Neuronal stem cell (in vitro differentiated cells): ENCODE results near the gene POFUT2.

Experiments used
- DNase-seq: peaks from one replicate; pipeline ENCODE4 v3.0.0-alpha.2; 2013; ENCODE audit warnings: low spot score
- H2AFZ ChIP-seq: one replicate; pipeline ENCODE4 v1.6.1; 2013; ENCODE audit warnings: mild to moderate bottlenecking, low read length, inconsistent platforms
- H2AK5ac ChIP-seq: 2 replicates; pipeline ENCODE4 v1.6.1; 2013; ENCODE audit warnings: low read depth, mild to moderate bottlenecking, inconsistent platforms, low read length, moderate library complexity, mixed read lengths
- H2BK120ac ChIP-seq: 2 replicates; pipeline ENCODE4 v1.6.1; 2013; ENCODE audit warnings: low read depth, mild to moderate bottlenecking, inconsistent platforms, low read length, moderate library complexity, mixed read lengths
- H2BK12ac ChIP-seq: one replicate; pipeline ENCODE4 v1.6.1; 2013; ENCODE audit warnings: low read length, inconsistent platforms
- H2BK15ac ChIP-seq: 2 replicates; pipeline ENCODE4 v1.6.1; 2013; ENCODE audit warnings: mild to moderate bottlenecking, low read length, inconsistent platforms, mixed read lengths
- H2BK5ac ChIP-seq: one replicate; pipeline ENCODE4 v1.6.1; 2013; ENCODE audit warnings: inconsistent platforms, mild to moderate bottlenecking, low read length, moderate library complexity
- H3K14ac ChIP-seq: one replicate; pipeline ENCODE4 v1.6.1; 2013; ENCODE audit warnings: low read length, inconsistent platforms
- H3K18ac ChIP-seq: 2 replicates; pipeline ENCODE4 v1.6.1; 2013; ENCODE audit warnings: low read length, inconsistent platforms
- H3K23ac ChIP-seq: 2 replicates; pipeline ENCODE4 v1.6.1; 2013; ENCODE audit warnings: low read depth, mild to moderate bottlenecking, mixed read lengths, low read length, inconsistent platforms; ENCODE audit not compliant: poor library complexity
- H3K27ac ChIP-seq: replicated peaks from 3 replicates; pipeline ENCODE4 v1.5.1; 2013; ENCODE audit warnings: low read length, inconsistent platforms
- H3K27me3 ChIP-seq, 3 experiments: 2 replicates each; pipeline ENCODE4 v1.6.1; 2013; ENCODE audit warnings: low read length in 3 of 3, mild to moderate bottlenecking in 2 of 3, inconsistent platforms in 1 of 3, low read depth in 1 of 3, mixed read lengths in 1 of 3, moderate library complexity in 1 of 3; ENCODE audit not compliant: control insufficient read depth in 3 of 3, insufficient read depth in 3 of 3
- H3K36me3 ChIP-seq, 2 donors: replicated peaks in 1 of 2; 2 replicates each; pipeline ENCODE4 v1.6.1; 2013; ENCODE audit warnings: low read length in 2 of 2; ENCODE audit not compliant: control insufficient read depth in 2 of 2, insufficient read depth in 2 of 2
- H3K4ac ChIP-seq: 2 replicates; pipeline ENCODE4 v1.6.1; 2013; ENCODE audit warnings: inconsistent platforms, mild to moderate bottlenecking, low read length, moderate library complexity
- H3K4me1 ChIP-seq, 2 donors: 1 replicate in 1 of 2; 2 replicates in 1 of 2; pipeline ENCODE4 v1.6.1; 2013; ENCODE audit warnings: low read length in 2 of 2, low read depth in 1 of 2; ENCODE audit not compliant: control insufficient read depth in 2 of 2, insufficient read depth in 1 of 2
- H3K4me2 ChIP-seq: one replicate; pipeline ENCODE4 v1.6.1; 2013; ENCODE audit warnings: mild to moderate bottlenecking, low read length, inconsistent platforms; ENCODE audit not compliant: insufficient read depth, poor library complexity, severe bottlenecking
- H3K4me3 ChIP-seq, 2 donors: 2 replicates each; pipeline ENCODE4 v1.5.1; 2013; ENCODE audit warnings: low read length in 2 of 2, mild to moderate bottlenecking in 2 of 2, inconsistent platforms in 1 of 2, moderate library complexity in 1 of 2
- H3K79me1 ChIP-seq: one replicate; pipeline ENCODE4 v1.6.1; 2013; ENCODE audit warnings: low read depth, mild to moderate bottlenecking, inconsistent platforms, low read length, moderate library complexity
- H3K9ac ChIP-seq: one replicate; pipeline ENCODE4 v1.6.1; 2013; ENCODE audit warnings: mild to moderate bottlenecking, low read depth, low read length, inconsistent platforms; ENCODE audit not compliant: poor library complexity
- H3K9me3 ChIP-seq, 2 donors: replicated peaks in 1 of 2; 2 replicates each; pipeline versions ENCODE3 to v1.6.1; 2013; ENCODE audit warnings: low read length in 2 of 2, mild to moderate bottlenecking in 2 of 2, inconsistent platforms in 1 of 2, low read depth in 1 of 2, mixed read lengths in 1 of 2, moderate library complexity in 1 of 2; ENCODE audit not compliant: control insufficient read depth in 2 of 2, insufficient read depth in 1 of 2
- H4K8ac ChIP-seq: one replicate; pipeline ENCODE4 v1.6.1; 2013; ENCODE audit warnings: low read depth, mild to moderate bottlenecking, inconsistent platforms, low read length, moderate library complexity
- H4K91ac ChIP-seq: one replicate; pipeline ENCODE4 v1.6.1; 2013; ENCODE audit warnings: low read length, low read depth, mild to moderate bottlenecking, inconsistent platforms; ENCODE audit not compliant: poor library complexity
- WGBS, 2 donors: extraction: QIAGEN DNeasy Blood & Tissue Kit; methylation state at CpG; one replicate each; pipeline ENCODE4 v1.1.7; 2013; ENCODE audit warnings: missing lambda C conversion rate in 2 of 2, mixed read lengths in 1 of 2; ENCODE audit not compliant: insufficient read length in 2 of 2, insufficient replicate concordance in 1 of 2; ENCODE audit errors: extremely low coverage in 2 of 2; 5-methylcytosine and 5-hydroxymethylcytosine counted together

The POFUT2 gene

DNA sequence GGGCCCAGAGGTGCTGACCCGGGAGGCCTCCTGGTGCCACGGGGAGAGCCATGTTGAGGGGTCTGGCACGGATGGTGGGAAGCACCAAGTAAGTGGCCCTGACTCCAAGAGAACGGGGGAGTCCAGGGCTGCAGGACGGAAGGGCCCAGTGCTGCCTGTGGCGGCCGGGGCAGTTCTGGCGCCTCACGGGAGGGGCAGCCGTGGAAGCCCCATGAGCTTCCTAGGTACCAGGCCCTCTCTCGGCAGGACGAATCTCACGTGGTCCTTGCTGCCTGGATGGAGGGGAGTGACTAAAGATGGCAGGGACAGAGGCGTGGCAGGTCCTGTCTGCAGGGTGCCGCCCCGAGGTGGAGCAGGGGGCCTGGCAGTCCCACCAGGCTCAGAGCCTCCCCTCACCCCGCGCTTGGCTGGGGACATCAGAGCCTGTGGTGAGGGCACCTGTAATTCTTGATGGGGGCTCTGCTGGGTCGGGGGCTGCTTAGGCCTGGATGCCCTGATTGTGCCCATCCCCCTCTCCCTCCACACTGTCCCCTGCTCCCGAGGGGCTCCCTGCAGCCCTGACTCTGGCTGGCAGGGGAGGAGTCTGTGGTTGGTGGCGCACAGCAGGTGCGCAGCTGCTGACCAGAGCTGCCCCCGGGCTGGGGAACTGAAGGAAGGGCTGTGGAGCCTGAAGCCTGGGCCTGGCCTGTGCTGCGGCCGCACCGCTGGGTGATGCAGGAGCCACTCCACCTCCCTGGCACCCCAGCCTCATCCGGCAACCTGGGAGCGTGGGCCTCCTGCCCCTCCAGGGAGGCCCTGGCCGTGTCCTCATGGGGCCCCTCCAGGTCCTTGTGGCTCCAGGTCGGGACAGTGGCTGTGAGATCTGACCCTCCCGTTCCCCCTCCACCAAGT, 31.4 kb downstream of the POFUT2 start:
- Histone ChIP-seq H2BK5ac (peak overlapping the region; percentile 53), H2AK5ac (peak overlapping the region; percentile 96), H3K9ac (peak overlapping the region; percentile 44), H2BK120ac (no peak overlapping the region), H3K36me3 (no peaks in the 10 kb centered on the region), H2AFZ (peak overlapping the region; percentile 76), H2BK12ac (peak overlapping the region; percentile 81), H3K9me3 (peaks cover 0 to 5% of the 10 kb centered on the region in 2 donors), H3K18ac (peak overlapping the region; percentile 93), H3K4me2 (no peak overlapping the region), H3K4me1 (peaks cover 4 to 11% of the 10 kb centered on the region in 2 donors), H3K14ac (peak overlapping the region; percentile 25), H3K4ac (no peak overlapping the region), H3K27ac (no peak overlapping the region), H3K79me1 (peaks cover 2% of the 10 kb centered on the region), H3K4me3 (no peak overlapping the region), H4K8ac (peak overlapping the region; percentile 65), H3K23ac (peak overlapping the region; percentile 98), H3K27me3 (peaks cover 0 to 3% (median 0%) of the 10 kb centered on the region in 3 experiments), H4K91ac (peak overlapping the region; percentile 92), H2BK15ac (peak overlapping the region; percentile 2)
- no peak for DNase-seq
- no CpG with 5 or more reads among the region's 31 CpGs for WGBS, 2 donors

- no peak overlapping the region for H3K18ac ChIP-seq
- H3K27ac ChIP-seq: no peak overlapping the region
- H3K4me3 ChIP-seq: no peak overlapping the region
- H3K79me1 ChIP-seq: peaks cover 2% of the 10 kb centered on the region
- no peak overlapping the region for H4K8ac ChIP-seq
- no peaks in the 10 kb centered on the region for H3K36me3 ChIP-seq
- no peak for DNase-seq
- peaks cover 2 to 13% of the 10 kb centered on the region in 2 donors for H3K9me3 ChIP-seq
- H3K4ac ChIP-seq: no peak overlapping the region
- no peak overlapping the region for H3K23ac ChIP-seq
- H3K27me3 ChIP-seq: peaks cover 0 to 3% (median 0%) of the 10 kb centered on the region in 3 experiments
- H3K4me2 ChIP-seq: no peak overlapping the region
- H2AFZ ChIP-seq: no peak overlapping the region
- H2BK12ac ChIP-seq: peak overlapping the region; percentile 81
- H3K14ac ChIP-seq: peak overlapping the region; percentile 63
- no CpG with 5 or more reads among the region's 22 CpGs for WGBS, 2 donors
- peak overlapping the region; percentile 70 for H3K9ac ChIP-seq
- H3K4me1 ChIP-seq: peaks cover 4 to 11% of the 10 kb centered on the region in 2 donors
- H2AK5ac ChIP-seq: peak overlapping the region; percentile 96
- no peak overlapping the region for H4K91ac ChIP-seq
- no peak overlapping the region for H2BK120ac ChIP-seq
- no peak overlapping the region for H2BK5ac ChIP-seq
- H2BK15ac ChIP-seq: peak overlapping the region; percentile 2
Observed at GRCh38 chr21:45255381-45256020, 32.2 kb downstream of the POFUT2 start.

DNA sequence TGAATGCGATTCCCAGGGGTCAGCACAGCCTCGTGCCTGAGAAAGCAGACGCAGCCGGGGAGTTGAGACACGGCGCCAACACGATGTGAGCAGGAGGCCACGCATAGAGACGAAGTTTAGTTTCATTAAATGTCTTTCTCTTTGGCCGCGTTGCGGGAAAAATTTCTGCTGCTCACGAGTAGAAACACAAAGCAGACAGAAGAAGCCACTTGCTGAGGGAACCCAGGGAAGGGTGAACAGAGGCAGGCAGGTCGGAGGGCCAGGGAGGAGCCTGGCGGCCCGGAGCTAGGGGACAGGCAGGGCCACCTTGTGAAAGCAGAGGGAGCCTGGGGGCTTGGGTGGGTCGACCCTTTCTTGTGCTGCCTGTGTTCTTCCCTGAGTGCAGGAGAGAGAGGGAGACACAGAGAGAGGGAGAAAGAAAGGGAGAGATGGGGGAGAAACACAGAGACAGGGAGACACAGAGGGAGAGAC, 33.2 kb downstream of the POFUT2 start:
- no peak overlapping the region for H2BK120ac ChIP-seq
- peak overlapping the region; percentile 84 for H2BK12ac ChIP-seq
- H3K27ac ChIP-seq: no peak overlapping the region
- WGBS, 2 donors: no CpG with 5 or more reads among the region's 17 CpGs
- no peak overlapping the region for H3K9ac ChIP-seq
- no peak overlapping the region for H3K4me2 ChIP-seq
- H3K27me3 ChIP-seq: peaks cover 0 to 3% (median 0%) of the 10 kb centered on the region in 3 experiments
- H3K9me3 ChIP-seq: peaks cover 2 to 19% of the 10 kb centered on the region in 2 donors
- no peak overlapping the region for H2BK5ac ChIP-seq
- no peak overlapping the region for H2AK5ac ChIP-seq
- H3K18ac ChIP-seq: peak overlapping the region; percentile 27
- H3K4me3 ChIP-seq: no peak overlapping the region
- peak overlapping the region; percentile 16 for H2AFZ ChIP-seq
- peaks cover 4 to 11% of the 10 kb centered on the region in 2 donors for H3K4me1 ChIP-seq
- H3K23ac ChIP-seq: no peak overlapping the region
- no peak overlapping the region for H3K14ac ChIP-seq
- peak overlapping the region; percentile 58 for H2BK15ac ChIP-seq
- no peak overlapping the region for H4K8ac ChIP-seq
- H3K4ac ChIP-seq: no peak overlapping the region
- H3K79me1 ChIP-seq: peaks cover 2% of the 10 kb centered on the region
- H4K91ac ChIP-seq: no peak overlapping the region
- H3K36me3 ChIP-seq: no peaks in the 10 kb centered on the region
- no peak for DNase-seq
